H1 (cell line): Measurements from ENCODE around the gene CTIF.

Source experiments
- BCL11A ChIP-seq, 2 experiments: IDR thresholded peaks; one replicate each; pipeline ENCODE4 v1.6.1; 2011; ENCODE audit warnings: low read depth in 2 of 2, low read length in 2 of 2, mild to moderate bottlenecking in 2 of 2
- BRCA1 ChIP-seq: IDR thresholded peaks from 2 replicates; pipeline ENCODE4 v1.6.1; 2012; ENCODE audit warnings: low read depth, low read length, improper control_type of control experiment
- CBX5 ChIP-seq: fragments of 300-800, 300-1000 bp; sonication (generic); IDR thresholded peaks from 2 replicates; pipeline ENCODE4 v1.7.1; 2016; ENCODE audit warnings: antibody characterized with exemption, low read length, low read depth
- EZH2 ChIP-seq: fragments of 200-600 bp; sonication (generic); IDR thresholded peaks from 2 replicates; pipeline ENCODE4 v1.7.1; 2012; ENCODE audit warnings: low read depth, mild to moderate bottlenecking, moderate library complexity, low read length, inconsistent platforms; ENCODE audit not compliant: severe bottlenecking
- JUND ChIP-seq: IDR thresholded peaks from 2 replicates; pipeline ENCODE4 v1.6.1; 2011; ENCODE audit warnings: mild to moderate bottlenecking, improper control_type of control experiment, low read length
- KDM1A ChIP-seq: fragments of 200-600, 300-600 bp; sonication (generic); IDR thresholded peaks from 2 replicates; pipeline ENCODE4 v1.7.1; 2016; ENCODE audit warnings: mild to moderate bottlenecking, low read length, borderline replicate concordance
- POLR2A ChIP-seq, 2 experiments: IDR thresholded peaks; 1 replicate in 1 of 2; 2 replicates in 1 of 2; pipeline ENCODE4 v1.6.1; 2011; ENCODE audit warnings: low read depth in 2 of 2, low read length in 2 of 2, mild to moderate bottlenecking in 2 of 2; ENCODE audit errors: control extremely low read depth in 1 of 2
- SIN3A ChIP-seq, 2 experiments: IDR thresholded peaks in 1 of 2; conservative IDR thresholded peaks in 1 of 2; 2 replicates each; pipeline ENCODE4 v1.6.1; 2011 to 2012; ENCODE audit warnings: low read length in 2 of 2, improper control_type of control experiment in 1 of 2, low read depth in 1 of 2, mild to moderate bottlenecking in 1 of 2
- SP1 ChIP-seq: IDR thresholded peaks from 2 replicates; pipeline ENCODE4 v1.6.1; 2011; ENCODE audit warnings: low read depth, low read length
- SP2 ChIP-seq: IDR thresholded peaks from 2 replicates; pipeline ENCODE4 v1.6.1; 2012; ENCODE audit warnings: mild to moderate bottlenecking, low read length, inconsistent platforms
- YY1 ChIP-seq: IDR thresholded peaks from 2 replicates; pipeline ENCODE4 v1.6.1; 2011; ENCODE audit warnings: low read depth, mild to moderate bottlenecking, low read length
- ZNF274 ChIP-seq: IDR thresholded peaks from 2 replicates; pipeline ENCODE4 v1.7.0; 2012; ENCODE audit warnings: low read length, borderline replicate concordance; ENCODE audit errors: extremely low read depth
- TF ChIP-seq, protein P1 (sequence below), 3 experiments: IDR thresholded peaks; 1 replicate in 2 of 3; 2 replicates in 1 of 3; pipeline versions ENCODE4 v1.5.1 to v1.6.1; 2011; ENCODE audit warnings: low read length in 3 of 3, mild to moderate bottlenecking in 3 of 3, inconsistent platforms in 2 of 3, low read depth in 1 of 3, moderate library complexity in 1 of 3; ENCODE audit not compliant: insufficient read depth in 1 of 3; ENCODE audit errors: control extremely low read depth in 1 of 3
- TF ChIP-seq, protein P2 (sequence below): IDR thresholded peaks from 2 replicates; pipeline ENCODE4 v1.6.1; 2011; ENCODE audit warnings: low read length, improper control_type of control experiment

DNA sequence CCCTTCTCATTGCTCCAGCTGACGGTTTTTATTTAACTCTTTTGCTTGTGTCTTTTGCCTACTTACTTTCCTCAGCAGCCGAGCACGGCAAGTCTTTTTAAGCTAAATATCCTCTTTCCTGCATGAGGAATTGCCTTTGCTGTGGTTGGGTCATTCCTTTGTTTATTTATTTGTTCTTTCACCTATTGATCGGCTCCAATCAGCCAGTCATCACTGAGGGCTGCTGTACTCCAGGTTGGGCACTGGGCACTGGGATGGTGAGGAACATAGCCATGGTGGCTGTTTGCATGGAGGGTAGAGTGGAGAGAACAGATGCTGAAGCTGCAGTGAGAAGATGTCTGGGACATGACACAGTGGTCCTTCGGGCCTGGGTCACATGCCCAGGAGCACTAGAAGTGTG lies 105.2 kb downstream of the CTIF start:
- TF ChIP-seq, protein P1, sequence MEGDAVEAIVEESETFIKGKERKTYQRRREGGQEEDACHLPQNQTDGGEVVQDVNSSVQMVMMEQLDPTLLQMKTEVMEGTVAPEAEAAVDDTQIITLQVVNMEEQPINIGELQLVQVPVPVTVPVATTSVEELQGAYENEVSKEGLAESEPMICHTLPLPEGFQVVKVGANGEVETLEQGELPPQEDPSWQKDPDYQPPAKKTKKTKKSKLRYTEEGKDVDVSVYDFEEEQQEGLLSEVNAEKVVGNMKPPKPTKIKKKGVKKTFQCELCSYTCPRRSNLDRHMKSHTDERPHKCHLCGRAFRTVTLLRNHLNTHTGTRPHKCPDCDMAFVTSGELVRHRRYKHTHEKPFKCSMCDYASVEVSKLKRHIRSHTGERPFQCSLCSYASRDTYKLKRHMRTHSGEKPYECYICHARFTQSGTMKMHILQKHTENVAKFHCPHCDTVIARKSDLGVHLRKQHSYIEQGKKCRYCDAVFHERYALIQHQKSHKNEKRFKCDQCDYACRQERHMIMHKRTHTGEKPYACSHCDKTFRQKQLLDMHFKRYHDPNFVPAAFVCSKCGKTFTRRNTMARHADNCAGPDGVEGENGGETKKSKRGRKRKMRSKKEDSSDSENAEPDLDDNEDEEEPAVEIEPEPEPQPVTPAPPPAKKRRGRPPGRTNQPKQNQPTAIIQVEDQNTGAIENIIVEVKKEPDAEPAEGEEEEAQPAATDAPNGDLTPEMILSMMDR (IDR thresholded peaks at IDR 0.05; ENCODE audit: control extremely low read depth in 1 of 3, insufficient read depth in 1 of 3, low read depth in 1 of 3, low read length in 3 of 3): no peak
- TF ChIP-seq CBX5: no peak
- TF ChIP-seq JUND: no peak
- no peak for TF ChIP-seq BCL11A (IDR thresholded peaks at IDR 0.05; ENCODE audit: low read depth in 2 of 2, low read length in 2 of 2)
- TF ChIP-seq POLR2A (IDR thresholded peaks at IDR 0.05; ENCODE audit: control extremely low read depth in 1 of 2, low read depth in 2 of 2, low read length in 2 of 2): no peak
- TF ChIP-seq, protein P2, sequence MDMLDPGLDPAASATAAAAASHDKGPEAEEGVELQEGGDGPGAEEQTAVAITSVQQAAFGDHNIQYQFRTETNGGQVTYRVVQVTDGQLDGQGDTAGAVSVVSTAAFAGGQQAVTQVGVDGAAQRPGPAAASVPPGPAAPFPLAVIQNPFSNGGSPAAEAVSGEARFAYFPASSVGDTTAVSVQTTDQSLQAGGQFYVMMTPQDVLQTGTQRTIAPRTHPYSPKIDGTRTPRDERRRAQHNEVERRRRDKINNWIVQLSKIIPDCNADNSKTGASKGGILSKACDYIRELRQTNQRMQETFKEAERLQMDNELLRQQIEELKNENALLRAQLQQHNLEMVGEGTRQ: no peak
- no peak for TF ChIP-seq SIN3A (conservative IDR thresholded peaks at IDR 0.05 in 1 of 2, IDR thresholded peaks at IDR 0.05 in 1 of 2; ENCODE audit: low read depth in 1 of 2, low read length in 2 of 2)
- no peak for TF ChIP-seq EZH2
- no peak for TF ChIP-seq KDM1A
- no peak for TF ChIP-seq YY1
- TF ChIP-seq BRCA1: no peak
- TF ChIP-seq SP2: no peak
- no peak for TF ChIP-seq ZNF274
- no peak for TF ChIP-seq SP1
